Stimulated activated CD4-positive, alpha-beta T cell treated with anti-CD3 and anti-CD28 coated beads, Interleukin-4, amount 100 ng/mL, for 1 hour (primary cell): Measurements from ENCODE around the gene BTRC.

Experiments used
- DNase-seq: peaks from one replicate; pipeline ENCODE4 v3.0.0-alpha.2; 2020

BTRC gene

DNA sequence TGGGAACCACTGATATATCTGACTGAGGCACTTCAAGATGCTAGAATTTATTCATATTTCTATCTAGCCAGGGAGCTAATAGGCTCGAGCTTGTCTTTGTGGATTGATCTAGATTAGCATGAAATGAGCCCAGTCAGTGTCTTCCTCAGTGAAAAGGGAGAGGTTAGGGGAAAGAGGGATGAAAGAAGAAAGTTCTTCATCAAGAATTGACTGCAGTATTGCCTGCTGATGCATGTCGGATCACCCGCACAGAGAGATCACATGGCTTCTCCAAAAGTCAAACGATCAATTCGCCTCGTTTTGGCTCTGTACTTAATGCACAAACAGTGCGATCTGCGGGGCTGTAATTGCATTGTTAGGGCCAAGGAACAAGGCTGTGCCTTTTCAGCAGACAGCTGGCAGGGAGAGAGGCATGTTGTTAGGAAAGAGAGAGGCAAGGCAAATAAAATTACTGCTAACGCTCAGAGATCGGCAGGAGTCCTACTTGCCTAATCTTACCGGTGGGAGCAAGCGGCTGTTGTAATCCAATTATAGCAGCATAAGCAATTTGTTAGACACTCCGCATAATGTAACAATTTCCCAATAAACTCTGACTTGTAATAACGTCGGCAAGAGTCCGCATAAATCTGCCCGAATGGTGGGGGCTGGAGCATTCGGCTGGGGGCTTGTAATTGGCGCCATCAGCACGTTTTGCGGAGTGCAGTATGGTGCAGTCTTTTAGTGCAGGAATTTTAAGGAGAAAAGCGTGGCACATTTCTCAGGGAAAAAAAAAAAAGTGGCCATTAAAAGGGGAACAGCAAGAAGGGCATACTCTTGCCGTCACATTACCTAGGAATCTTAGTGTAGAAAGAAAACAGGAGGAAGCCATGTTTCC lies 132.0 kb downstream of the BTRC start:
- no peak for DNase-seq

DNA sequence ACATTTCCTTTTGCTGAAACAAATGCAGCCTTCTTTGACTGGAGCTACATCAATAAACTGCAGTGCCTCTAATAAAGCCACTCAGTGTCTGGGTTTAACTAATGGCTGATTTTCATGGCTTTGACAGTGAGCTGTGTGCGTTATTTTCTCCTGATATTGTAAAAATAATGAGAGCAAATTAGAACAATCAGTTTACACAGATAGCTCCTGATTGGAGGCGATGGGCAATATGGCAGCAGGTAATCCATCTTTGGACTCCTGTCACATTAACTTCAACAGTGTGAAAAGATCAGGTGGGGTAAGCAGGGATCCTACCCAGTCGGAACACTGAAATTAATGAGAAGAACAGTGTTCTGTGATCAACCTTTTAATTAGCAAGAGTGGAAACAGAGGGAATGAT lies 133.4 kb downstream of the BTRC start:
- no peak for DNase-seq

DNA sequence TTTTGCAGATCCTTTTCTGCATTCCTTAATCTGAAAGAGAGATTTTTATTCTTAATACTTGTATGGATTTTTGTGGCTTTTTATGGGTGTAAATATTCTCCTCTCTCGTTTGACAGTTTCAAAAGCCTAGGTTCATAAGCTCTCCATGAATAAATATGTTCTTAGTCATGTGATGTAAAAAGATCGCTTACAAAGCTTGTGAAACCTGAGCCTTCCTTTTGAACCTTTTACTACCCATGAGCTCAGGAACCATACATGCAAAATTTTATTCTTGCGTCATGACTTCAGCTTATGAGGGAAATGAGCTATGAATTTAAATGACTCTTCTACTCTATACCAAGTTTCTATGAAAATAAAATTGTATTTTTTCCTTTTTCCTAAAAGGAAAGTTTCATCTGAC lies 135.4 kb downstream of the BTRC start:
- DNase-seq, result no peak

DNA sequence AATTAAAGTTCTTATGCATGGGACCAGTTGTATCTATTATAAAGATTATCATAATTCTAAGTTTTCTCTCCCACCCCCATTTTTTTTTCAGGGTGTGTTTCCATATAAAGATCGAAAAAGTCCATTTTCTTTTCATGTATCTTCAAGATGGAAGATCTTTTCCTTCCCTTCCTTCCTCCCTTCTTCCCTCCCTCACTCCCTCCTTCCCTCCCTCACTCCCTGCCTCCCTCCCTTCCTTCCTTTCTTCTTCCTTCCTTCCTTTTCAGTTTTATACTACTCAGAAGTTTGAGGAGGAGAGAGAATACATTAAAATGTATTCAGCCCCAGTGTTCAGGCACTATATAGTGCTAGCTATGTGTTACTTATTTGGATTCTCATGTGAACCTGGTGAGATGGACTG lies 136.1 kb downstream of the BTRC start:
- DNase-seq, result no peak

DNA sequence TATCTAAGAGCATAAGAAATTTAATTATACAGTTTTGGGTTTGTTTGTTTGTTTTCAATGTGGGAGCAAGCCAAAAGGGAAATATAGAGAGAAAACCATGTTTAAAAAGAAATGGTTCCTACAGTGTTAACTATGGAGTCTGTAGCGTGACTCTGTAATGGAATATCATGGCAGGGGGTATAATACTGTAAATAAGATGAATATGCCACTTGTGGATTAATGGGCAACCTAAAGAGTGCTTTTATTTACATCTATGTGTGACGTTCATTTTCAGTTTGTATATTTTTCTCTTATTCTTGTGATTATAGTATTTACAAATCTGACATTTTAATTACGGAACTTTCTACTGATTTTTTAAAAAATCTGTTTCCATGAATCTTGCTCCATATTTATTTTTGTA lies 138.2 kb downstream of the BTRC start:
- DNase-seq, result no peak

DNA sequence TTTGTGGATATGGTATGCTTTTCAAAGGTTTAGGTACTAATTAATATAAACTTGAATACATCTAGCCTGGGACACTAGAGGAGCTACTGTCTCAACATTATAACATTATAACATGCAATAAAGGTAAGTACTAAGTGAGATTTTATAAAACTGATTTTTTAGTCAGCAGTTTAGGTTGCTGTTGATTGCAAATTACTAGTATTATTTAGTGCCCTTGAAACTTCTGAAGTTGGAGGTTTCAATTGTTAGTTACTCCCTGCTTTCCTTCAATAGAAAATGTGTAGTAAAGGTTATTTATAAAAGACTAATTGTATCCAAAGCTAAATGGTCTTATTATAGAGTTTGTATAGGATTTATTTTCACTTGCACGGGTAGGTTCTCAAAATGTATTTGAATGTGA lies 138.8 kb downstream of the BTRC start:
- DNase-seq, result no peak

DNA sequence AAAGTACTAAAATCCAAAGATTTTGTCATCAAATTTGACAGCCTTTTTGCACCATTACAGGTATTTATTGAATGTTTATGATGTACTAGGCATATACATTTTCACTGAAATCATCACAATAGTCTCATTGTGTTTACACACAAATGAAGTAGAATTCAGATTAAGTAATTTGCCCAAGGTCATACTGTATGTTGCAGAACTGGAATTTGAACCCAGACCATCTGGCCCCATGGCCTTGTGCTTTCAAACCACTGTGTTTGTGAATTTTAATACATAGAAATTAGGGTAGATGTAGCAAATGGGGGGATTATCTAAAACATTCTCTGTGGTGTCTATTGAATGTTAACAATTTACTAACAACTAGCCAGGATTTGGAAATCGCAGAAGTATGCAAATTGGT lies 139.3 kb downstream of the BTRC start:
- DNase-seq, result no peak

DNA sequence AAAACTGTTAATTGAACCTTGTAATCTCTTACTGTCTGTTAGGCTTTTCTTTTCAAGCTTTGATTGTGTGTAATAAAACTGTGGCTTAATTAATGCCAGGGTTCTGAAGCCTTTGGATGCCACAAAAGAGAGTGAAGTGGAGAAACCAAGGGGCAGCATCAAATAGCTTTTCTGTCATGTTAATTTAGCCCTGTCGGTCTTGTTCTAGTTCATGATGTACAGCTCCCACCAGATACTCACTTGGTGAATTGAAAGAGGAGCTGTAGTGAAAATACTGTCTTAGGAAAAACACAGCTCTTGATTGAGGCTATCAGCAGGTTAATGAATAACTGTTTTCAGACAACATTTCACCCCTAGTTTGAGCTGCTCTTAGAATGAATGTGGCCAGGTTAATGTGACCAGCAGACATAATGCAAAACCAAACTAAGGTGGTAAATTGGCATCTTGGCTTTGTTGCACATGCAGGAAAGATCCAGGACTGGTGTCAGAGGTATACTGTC lies 139.9 kb downstream of the BTRC start:
- no peak for DNase-seq

DNA sequence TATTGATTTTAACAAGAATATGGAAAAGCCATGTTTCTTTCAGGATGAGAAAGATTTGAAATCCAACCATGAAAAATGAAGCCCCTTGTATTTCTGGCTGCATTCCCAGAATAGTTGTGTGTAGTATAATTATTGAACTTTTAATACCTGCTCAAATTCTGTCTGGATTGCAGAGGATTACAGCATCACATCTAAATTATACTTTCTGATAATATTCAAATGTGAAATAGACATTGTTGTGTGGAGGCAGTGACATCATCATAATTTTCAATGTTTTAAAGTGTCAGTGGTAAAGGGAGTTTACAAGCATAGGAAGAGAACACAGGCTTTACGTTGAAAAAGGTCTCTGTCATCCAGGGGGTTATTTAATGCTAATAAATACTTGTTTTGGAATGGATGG lies 140.7 kb downstream of the BTRC start:
- no peak for DNase-seq

DNA sequence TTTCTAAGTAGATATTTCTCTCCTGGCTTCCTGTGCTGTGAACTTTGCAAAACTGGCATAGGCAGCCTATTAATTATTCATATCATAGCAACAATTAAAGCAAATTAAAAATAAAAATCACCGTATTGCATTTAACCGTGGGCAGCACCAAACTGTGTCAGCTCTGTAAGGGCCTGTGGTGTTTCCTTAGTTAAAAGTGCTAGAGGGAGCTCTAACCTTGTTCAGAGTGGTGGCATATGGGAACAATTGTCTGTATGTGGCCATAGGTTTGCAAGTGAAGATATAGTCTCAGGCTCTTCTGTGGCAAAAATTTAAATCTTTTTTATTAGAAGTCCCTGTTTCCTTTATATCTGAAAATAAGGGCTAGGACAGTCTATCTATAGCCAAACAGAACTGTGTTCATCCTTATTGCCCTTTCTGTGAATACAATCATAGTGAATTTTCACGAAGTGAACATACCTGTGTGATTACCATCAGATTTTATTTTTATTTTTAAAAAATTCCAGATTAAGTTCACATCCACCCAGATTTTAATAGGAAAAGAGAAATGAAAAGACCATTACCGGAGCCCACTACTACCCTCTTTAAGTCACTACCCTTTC lies 141.5 kb downstream of the BTRC start:
- no peak for DNase-seq

DNA sequence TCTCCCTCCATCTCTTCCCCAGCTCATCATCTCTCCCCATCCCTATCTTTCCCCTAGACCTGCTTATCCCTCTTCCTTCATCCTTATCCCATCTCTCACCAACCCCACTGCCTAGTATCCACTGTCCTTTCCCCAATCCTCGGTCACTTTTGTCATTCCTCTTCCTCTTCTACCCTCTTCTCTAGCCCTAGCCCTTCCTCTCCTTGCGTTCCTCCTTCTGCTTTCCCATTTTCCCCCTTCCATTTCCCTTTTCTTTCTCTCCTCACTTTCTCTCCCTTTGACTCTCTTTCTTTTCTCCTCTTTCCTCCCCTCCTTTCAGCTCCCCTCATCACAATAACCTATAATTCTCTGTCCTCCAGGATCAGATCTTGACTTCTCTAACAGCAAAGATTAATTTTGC lies 150.5 kb downstream of the BTRC start:
- no peak for DNase-seq

DNA sequence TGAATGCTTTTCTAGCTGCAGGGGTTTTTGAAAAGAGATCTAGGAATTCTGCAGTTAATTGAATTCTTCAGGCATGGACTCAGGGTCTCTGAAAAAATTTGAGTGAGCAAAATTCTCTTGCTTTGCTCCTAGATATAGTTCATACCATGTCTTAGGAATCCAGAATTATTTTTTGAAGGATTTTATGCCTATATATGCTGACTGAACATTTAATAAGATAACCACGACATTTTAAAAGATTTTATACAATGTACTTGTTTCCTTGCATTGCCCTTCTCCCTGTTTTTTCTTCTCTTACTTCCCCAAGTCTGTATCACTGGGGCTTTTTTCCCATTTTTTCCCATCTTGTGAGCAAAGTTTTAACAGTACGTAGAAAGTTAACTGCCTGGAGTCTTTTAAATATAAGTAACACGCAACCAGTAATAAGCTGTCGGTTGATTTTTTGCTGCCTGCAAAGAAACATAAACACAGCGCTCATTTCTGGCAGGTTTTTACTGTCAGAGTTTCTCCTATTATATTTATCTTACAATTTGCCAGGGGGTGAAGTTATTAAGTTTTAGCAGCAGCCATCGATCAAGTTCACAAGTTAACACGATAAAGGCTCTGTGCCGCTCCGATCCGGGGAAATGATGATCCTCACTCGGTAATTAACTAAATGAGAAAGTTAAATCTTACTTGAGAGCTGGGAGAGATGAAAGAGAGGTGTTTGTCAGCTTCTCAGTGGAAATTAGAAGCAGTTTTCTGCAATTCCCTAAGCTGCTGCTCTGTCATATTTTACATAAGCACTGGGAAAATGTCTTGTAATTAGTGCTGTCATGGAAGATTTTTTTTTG lies 153.1 kb downstream of the BTRC start:
- no peak for DNase-seq

DNA sequence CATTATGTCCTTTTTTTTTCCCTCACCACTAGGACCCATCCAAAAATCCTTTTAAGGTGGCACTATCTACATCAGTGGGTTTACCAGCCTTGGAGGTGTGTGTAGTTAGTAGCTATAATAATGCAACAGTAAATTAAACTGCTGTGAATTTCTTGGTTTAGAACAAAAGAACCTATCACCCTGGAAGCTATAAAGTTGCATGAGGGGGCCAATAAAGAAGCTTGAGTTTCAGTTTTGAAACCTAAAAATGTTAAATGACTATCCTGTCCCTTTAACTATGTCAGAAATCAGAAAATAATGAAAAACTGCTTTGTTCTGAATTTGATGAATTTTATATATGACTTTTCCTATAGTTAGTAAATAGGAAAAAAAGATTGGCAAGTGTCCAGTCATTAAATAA lies 153.9 kb downstream of the BTRC start:
- no peak for DNase-seq

DNA sequence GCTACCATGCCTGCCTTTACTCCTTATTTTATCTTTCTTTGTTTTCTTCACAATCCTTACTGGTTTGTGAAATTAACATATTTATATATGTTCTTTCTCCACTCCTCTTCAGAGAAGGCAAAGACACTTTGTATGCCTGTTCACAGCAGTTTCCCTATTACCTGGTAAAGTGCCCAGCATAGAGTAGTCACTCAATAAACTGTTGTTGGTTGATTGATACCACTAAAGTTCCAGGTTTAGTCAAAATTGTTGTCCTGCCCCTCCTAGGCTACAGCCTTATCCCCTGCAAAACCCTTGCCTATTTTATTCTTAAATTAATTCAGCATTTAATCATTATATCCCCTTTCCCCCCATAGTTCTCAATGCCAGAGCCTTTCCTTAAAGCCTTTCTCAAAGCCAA lies 158.0 kb downstream of the BTRC start:
- DNase-seq, result no peak

DNA sequence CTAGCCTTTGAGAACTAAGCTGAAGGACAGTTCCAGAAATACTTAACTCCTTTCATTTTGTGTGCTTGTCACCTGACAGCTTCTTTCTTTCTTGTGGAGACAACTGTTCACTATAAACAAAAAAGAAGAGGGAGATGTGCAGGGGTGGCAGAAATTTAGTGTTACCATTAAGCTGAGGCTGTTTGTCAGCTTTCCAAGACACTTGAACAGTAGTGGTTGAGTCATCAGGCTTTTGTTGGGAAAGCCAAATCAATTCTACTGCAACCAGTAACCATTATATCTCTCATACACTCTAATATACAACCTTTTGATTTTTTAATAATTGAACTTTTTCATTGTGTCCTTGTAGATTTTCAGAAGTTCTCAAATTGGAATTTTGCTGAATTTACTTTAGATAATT lies 158.8 kb downstream of the BTRC start:
- DNase-seq, result no peak

DNA sequence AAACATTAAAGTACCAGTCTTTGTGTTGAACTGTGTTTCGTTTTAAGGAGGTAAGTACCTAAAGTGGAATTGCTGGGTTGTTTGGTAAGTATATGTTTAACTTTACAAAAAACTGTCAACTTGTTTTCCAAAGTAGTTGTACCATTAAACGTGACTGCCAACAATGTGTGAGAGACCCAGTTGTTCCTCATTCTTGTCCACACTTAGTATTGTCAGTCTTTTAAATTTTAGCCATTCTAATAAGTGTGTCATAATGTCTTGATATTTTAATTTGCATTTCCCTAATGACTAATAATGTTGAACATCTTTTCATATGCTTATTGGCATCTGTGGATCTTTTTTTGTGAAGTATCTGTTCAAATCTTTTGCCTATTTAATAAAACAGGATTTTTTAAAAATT lies 159.8 kb downstream of the BTRC start:
- no peak for DNase-seq

DNA sequence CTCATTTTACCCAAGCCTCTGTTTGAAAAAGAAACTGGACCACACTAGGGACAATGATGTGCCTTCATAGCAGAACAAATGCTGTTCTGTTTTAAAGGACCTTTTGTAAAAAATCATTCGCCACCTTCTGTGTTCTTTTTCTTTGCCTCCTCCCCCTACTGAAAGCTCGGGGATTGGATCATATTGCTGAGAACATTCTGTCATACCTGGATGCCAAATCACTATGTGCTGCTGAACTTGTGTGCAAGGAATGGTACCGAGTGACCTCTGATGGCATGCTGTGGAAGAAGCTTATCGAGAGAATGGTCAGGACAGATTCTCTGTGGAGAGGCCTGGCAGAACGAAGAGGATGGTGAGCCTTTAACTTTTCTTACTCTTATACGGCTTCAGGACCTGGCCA lies 171.9 kb downstream of the BTRC start:
- no peak for DNase-seq

DNA sequence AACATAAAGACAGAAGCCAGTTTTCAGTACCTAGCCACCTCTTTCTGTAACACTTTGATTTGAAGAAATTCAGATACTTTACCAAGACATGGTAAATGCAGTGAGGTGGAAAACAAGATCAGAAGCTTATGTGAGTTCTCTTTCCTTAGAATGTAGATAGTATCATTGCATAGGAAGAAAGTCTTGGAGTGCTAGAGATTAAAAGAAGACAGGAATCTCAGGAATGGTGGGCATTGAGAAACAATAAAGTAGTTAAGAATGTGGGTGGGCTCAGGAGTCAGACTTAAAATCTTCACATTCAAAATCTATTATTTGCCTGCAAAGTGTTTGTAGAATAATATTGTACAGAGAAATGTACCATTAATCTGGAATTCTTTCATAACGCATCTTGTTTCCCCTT lies 175.2 kb downstream of the BTRC start:
- no peak for DNase-seq

DNA sequence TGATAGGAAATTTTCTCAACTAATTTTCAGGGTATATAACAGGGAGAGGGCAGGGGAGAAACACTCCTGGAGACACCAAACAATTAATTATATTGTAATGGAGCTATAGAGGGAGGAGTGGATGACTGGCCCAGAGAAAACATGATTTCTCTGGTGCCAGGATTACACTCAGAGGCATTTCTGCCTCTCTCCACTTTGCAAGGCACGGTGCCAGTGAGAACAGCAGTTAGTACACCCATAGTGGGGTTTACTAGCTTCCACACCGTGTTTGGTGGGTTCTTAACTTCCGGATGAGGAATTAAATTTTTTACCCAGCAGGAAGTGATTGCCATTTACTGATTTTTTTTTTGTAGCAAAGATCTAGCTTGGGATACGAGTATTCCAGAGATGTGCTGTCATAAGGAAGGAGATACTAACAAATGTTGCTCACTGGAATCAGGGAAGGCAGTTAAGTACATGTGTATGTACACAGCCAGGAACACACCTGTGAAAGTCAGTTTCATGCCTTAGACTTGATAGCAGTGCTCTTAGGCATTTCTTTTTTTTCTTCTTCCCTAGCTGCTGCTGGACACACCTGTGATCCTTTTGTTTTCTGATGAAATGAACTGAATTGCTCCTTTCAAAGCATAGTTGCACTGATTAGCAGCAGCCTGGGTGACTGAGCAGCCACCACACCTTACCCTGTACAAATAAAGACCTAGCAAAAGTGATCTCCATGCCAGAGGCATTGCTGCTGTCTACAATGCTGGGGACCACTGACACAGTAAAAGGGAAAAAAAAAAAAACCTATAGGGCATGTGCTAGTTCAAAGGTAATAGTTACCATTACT lies 176.0 kb downstream of the BTRC start:
- DNase-seq, result no peak

DNA sequence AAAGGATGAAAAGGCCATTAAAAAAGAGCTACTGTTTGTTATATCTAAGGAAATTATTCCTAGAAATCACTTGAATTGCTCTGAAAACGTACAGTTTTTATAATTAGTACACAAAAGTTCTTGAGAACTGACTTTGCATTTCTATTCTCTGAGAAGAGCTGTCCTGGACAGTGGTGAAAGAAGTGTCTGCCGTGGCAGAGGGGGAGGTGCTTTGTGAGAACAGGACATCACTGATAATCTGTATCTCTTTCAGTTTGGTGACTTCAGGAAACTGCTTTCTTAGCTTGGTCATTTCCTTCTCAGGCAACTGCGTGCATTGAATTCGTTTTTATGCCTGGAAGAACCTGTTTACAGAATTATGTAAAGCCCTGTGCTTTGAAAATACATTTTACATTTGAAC lies 182.0 kb downstream of the BTRC start:
- DNase-seq, result no peak

DNA sequence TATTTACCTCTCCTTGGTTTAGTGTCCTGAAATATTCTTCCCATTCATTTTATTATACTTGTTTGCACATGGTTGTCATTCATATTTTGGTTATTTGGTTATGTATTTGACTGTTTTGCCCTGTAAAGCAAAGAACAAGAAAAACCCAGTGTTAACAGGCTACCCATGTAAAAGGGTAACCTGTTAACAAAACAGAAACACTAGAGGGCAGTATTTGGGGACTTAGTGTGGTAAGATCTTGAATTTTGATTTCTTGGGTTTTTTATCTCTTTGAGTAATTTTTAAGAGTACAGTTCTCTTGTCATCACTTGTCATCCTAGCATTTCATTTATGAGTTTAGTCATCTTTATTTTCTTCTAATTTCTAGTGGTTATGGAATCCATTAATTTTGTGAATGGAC lies 182.8 kb downstream of the BTRC start:
- DNase-seq, result no peak

DNA sequence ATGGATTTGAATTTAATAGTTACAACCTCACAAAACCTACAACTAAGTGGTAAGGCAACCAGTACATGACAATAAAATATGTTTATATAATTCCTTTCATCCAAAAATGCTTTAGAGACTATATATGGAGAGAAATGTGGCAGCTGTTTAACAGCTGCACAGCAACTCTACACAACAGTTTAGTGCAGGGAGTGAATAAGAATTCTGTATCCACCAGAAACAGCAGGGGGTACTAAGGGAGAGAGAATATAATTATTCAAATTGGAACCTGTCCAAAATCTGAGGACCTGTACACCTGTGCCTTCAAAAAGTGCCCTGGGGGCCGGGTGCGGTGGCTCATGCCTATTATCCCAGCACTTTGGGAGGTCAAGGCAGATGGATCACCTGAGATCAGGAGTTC lies 184.5 kb downstream of the BTRC start:
- no peak for DNase-seq

DNA sequence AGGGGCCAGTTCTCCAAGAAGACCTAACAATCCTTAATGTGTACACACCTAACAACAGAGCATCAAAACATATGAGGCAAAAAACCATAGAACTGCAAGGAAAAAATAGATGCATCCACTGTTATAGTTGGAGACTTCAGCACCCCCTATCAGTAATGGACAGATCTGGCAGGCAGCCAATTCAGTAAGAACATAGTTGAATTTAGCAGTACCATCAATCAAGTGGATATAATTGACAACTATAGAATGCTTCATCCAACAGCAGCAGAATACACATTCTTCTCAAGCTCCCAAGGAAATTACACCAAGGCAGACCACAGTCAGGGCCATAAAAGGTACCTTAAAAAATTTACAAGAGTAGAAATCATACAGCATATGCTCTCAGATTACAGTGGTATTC lies 191.9 kb downstream of the BTRC start:
- DNase-seq, result no peak
